GM18517 (cell line): ENCODE measurements around the gene OR8K5.
"Not testable (repeated sequence)": the region's sequence is repeated elsewhere in the genome, so short reads cannot be mapped to it uniquely, and the experiment has no call there.

Experiments used
- ATAC-seq: cut with Tn5 transposase; IDR thresholded peaks from one replicate; pipeline ENCODE4 v1.9.1; 2021; ENCODE audit warnings: mild to moderate bottlenecking, moderate library complexity; ENCODE audit not compliant: unreplicated experiment

OR8K5 gene, protein sequence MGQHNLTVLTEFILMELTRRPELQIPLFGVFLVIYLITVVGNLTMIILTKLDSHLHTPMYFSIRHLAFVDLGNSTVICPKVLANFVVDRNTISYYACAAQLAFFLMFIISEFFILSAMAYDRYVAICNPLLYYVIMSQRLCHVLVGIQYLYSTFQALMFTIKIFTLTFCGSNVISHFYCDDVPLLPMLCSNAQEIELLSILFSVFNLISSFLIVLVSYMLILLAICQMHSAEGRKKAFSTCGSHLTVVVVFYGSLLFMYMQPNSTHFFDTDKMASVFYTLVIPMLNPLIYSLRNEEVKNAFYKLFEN

DNA sequence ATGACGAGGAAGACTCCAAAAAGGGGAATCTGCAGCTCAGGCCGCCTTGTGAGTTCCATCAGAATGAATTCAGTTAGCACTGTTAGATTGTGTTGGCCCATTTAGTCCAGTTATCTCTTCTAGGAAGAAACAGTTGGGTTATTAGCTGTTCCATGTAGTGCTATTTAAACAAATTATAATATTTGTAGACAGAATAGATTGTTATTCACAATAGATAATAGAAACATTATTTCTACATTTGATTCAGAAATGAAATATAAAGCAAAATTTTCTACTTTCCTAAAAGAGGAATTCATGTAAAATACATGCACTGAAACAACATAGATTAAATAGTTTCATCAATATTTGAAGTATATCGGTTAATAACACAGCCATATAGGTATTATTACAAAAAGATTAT, at the start of gene OR8K5:
TSS of gene OR8K5 (minus strand) at position 101 of the 400 bp plus-strand sequence. CDS start at position 101, 0 bp downstream.
- ATAC-seq = no peak

DNA sequence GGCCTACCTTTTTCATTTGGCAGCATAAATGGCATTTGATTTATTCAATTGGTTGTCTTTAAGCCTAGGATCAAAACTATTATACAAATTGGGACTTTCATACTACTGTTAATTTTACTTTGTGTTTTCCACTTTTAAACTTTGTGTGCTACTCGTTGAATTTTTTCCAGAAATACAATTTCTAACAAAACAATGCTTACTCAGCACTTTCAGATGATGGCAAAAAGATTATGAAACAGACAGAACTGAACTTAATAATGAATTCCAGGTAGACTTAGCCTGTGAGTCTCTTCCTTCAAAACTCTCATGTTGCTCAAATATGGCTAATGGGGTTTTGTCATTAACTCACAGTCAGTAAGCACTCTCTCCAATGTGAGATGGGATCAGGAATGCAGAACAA, 47.7 kb upstream of the OR8K5 start:
- ATAC-seq = no peak

DNA sequence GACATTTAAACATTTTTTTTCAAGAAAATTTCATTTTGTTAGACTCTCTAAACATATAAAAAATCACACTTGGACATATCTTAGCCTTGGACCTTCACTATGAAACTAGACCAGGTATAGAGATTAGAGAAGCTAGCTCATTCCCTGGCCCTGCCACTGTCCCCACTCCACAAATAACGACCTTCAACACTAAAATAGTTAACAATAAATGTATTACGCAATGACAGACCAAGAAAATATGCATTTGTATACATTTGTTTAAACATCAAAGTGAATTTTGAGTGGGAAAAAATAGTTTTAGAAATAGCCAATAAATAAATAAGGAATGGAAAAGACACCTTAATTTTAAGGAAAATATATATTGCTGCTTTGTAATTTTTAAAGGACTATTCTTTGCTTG, 37.2 kb upstream of the OR8K5 start:
- ATAC-seq = no peak

DNA sequence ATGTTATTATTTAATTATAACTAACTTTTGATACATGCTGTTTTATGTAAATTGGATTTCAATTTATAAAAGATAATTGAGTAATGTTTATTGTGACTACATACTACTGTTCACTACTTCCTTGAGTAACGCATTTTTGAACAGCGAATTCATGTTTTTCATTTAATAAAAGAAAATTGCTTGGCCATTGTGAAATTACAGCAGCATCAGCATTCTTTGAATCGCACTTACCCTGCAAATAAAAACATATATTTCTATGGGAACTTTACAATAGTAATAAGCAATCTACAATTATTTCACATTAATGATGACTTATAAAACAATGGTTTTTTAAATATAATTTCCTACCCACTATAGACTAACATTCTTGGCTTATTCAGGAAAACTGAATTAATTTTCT, 36.6 kb upstream of the OR8K5 start:
- no peak for ATAC-seq

DNA sequence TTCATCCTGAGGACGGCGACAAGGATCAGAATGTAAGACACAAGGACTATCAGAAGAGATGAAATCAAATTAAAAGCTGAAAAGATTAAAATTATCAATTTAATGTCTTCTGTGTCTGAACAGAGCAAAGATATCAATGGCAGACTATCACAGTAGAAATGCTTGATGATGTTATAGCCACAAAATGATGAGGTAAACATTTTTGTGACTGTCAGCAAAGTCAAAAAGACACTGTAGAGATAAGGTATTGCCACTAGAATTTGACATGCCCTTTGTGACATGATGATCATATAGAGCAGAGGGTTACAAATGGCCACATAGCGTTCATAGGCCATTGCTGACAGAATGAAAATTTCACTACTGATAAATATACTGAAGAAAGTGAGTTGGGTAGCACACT, 28.5 kb upstream of the OR8K5 start:
- no peak for ATAC-seq

DNA sequence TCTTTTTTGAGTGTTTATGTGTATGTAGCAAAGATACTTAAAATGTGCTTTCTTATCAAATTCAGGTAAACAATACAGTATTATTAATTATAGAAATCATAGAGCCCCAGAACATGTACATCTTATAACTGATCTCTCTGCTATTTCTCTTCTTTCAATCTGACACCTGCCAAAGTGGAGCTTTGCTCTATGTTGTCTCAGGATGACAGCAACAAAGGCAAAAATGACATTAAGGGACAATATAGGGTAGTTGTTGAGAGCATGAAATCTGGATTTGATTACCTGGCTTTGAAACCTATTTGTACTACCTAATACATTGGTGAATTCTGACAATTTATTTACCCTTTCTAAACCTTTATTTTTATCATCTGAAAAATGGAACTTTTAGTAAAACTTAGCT, 23.3 kb upstream of the OR8K5 start:
- no peak for ATAC-seq

- no peak for ATAC-seq
Observed at GRCh38 chr11:56176318-56176717, 16.2 kb upstream of the OR8K5 start, which contains the start of gene OR5J2. Gene OR5J2, plus strand, starts transcription at chr11:56176618. Its CDS starts 0 bp downstream, at chr11:56176618.

DNA sequence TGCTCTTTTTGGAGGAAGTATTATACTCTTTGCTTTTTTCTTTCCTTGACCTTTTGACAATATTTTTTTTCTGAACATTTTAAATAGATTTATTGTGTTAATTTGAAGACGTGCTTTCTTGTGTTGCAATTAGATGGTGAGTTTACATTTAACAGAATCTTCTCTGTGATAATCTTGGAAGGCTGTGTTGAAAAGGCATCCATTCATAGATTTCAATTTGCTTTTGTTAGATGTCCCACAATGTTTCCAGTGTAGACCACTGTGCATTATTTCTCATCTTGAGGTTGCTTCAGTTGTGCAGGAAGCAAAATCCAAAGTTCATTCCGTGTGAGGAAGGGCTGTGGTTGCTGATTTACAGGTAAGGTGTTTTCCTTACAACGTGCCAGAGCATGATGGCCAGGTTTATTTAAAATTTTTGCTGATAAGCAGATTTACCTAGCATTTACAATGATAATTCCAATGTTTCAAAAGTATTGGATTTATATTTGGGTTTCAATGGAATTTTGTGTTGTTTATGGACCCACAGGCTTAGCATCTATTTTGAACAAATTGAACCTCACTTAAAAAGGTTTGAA, 12.2 kb upstream of the OR8K5 start:
- no peak for ATAC-seq

- ATAC-seq = no peak
Observed at GRCh38 chr11:56163804-56164203, 3.7 kb upstream of the OR8K5 start.

DNA sequence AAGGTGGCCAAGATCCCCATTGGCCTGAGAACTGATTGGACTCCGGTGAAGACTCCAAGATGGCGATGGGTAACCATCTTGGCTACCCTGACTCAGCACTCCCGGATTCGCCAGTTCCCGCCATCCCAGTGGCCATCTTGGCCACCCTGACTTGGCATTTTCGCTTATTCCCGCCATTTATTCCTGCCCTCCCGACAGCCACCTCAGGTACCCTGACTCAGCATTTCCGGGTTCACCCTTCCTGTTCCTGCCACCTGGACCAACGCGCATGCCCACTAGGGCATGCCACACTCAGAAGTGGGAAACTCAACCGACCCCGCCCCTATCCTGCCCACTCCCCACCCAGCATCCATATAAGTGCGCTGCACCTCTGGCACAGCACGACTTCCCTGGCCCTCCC, 7.8 kb downstream of the OR8K5 start:
- no peak for ATAC-seq

GRCh38 chr11:56151376-56151775, 8.7 kb downstream of the OR8K5 start:
- ATAC-seq = no peak

- ATAC-seq = not testable (repeated sequence)
Observed at GRCh38 chr11:56143681-56144080, 16.4 kb downstream of the OR8K5 start.

DNA sequence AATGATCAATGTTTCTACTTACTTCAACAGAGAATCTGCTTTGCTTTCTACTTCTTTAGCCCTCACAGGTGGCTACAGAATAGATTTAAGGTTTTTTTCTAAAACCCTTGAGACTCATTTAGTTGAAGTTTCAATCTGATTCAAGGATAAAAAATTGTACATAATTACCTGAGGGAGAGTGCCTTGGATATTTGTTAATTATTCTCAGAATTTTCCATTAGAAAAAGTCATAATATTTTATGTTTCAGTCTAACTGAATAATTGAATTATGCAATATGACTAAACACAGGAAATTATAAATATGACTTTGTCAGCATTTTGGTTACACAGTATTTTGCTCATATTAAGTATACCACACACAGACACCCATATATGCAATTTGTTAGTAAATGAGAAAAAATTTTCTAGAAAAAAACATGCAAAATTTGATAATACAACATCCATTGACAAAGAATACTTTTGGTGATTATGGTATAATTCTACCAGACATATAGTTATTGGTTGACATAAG, 19.9 kb downstream of the OR8K5 start, which contains the start of gene OR8J3:
TSS of gene OR8J3 (minus strand) at position 51 of the 511 bp plus-strand sequence. CDS start 2,483 bp downstream, outside the sequence.
- no peak for ATAC-seq

DNA sequence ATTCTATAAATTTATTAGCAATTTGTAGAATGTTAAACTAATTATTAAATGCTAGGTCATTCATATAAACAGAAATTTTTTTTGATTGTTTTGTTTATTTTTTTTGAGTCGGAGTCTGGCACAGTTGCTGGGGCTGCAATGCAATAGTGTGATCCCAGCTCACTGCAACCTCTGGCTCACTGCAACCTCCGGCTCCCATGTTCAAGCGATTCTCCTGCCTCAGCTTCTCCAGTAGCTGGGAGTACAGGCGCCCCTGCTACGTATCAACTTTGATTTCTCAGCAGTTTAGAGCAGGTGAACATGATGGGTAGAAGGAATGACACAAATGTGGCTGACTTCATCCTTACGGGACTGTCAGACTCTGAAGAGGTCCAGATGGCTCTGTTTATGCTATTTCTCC, 38.0 kb downstream of the OR8K5 start, which contains the start of gene OR8H3:
TSS of gene OR8H3 (plus strand) at position 301 of the 400 bp plus-strand sequence. CDS start at position 301, 0 bp downstream.
- ATAC-seq = no peak
